Measurements from ENCODE around the gene DOCK4. TPM values are rescaled to one million over a fixed set of nuclear protein-coding genes. Genes with fewer than 3 reads are reported as not detected.

DOCK4 gene
- total and polyA plus RNA-seq, 10 of the 15 experiments (the other 5 are each of a cell fraction or from before 2014, with no cell fraction given) = 0.03 to 0.73 (median 0.38) TPM

GRCh38 chr7:111762799-111763198 is 443.4 kb downstream of the DOCK4 start (continued):
- TF ChIP-seq ZNF687 (IDR thresholded peaks at IDR 0.05) (no peak), BCLAF1 (IDR thresholded peaks at IDR 0.05) (no peak), SMAD5 (IDR thresholded peaks at IDR 0.05; ENCODE audit: low read depth) (no peak)

GRCh38 chr7:111762211-111762610 is 444.0 kb downstream of the DOCK4 start:
- ChIA-PET SMC1A (ENCODE audit: uncharacterized antibody, unreplicated experiment) (no interaction called here), RAD21 (ENCODE audit: unreplicated experiment) (interaction anchor here (1.4 kb wide), 1 partner anchor 736 kb away, joined by 4 read pairs; no protein-coding TSS in a partner anchor), CTCF (interaction anchor here (0.6 to 1.5 kb wide), 7 partner anchors 8 to 841 kb away, joined by 3 to 7 read pairs (median 3); no protein-coding TSS in a partner anchor), POLR2A (no interaction called here)
- in situ Hi-C loops (cut with MboI) = loop anchor here (25.0 kb wide), 1 partner anchor 1125 kb away; no protein-coding TSS in a partner anchor
- Histone ChIP-seq H3K36me3 (ENCODE audit: control insufficient read depth in 2 of 2, insufficient read depth in 2 of 2, low read length in 1 of 2) (no peaks in the 10 kb centered on the region), H3K79me2 (ENCODE audit: control insufficient read depth, insufficient read depth, low read length) (no peaks in the 10 kb centered on the region), H3K4me1 (ENCODE audit: control insufficient read depth, insufficient read depth, low read length) (no peaks in the 10 kb centered on the region), H3K9me3 (replicated peaks; ENCODE audit: control insufficient read depth, insufficient read depth, low read length) (no peaks in the 10 kb centered on the region), H3K4me3 (no peak overlapping the region), H4K20me1 (ENCODE audit: control insufficient read depth, insufficient read depth) (no peaks in the 10 kb centered on the region), H2AFZ (ENCODE audit: control insufficient read depth, low read depth, low read length) (no peak overlapping the region), H3K9ac (ENCODE audit: control insufficient read depth, insufficient read depth, low read length) (no peak overlapping the region), H3K27ac (ENCODE audit: control insufficient read depth, insufficient read depth) (no peak overlapping the region), H3K27me3 (replicated peaks in 1 of 2; ENCODE audit: control insufficient read depth in 2 of 2, insufficient read depth in 2 of 2, low read length in 1 of 2) (no peaks in the 10 kb centered on the region), H3K4me2 (ENCODE audit: control insufficient read depth, insufficient read depth) (no peak overlapping the region)
- ATAC-seq (no peak), DNase-seq (ENCODE audit: low read depth, low spot score) (no peak), FAIRE-seq (no peak)
- intact Hi-C loops (cut with micrococcal nuclease; ENCODE audit: unreplicated experiment) = loop anchor here (5.0 kb wide), 1 partner anchor 650 kb away; no protein-coding TSS in a partner anchor
- BruUV-seq (replicated peaks) = no TSS peak
- TF ChIP-seq MEF2A (IDR thresholded peaks at IDR 0.05; ENCODE audit: insufficient read depth, low read depth, low read length) (no peak), ELK1 (IDR thresholded peaks at IDR 0.05; ENCODE audit: low read depth, low read length) (no peak), ZNF687 (IDR thresholded peaks at IDR 0.05) (no peak), HDAC6 (IDR thresholded peaks at IDR 0.05; ENCODE audit: unreplicated experiment) (no peak), IRF5 (IDR thresholded peaks at IDR 0.05; ENCODE audit: borderline replicate concordance) (no peak), RFX5 (IDR thresholded peaks at IDR 0.05; ENCODE audit: low read depth, low read length) (no peak)
